ENCODE data around the gene GP5. TPM values are rescaled to one million over a fixed set of nuclear protein-coding genes. Genes with fewer than 3 reads are reported as not detected.

GP5 gene, protein sequence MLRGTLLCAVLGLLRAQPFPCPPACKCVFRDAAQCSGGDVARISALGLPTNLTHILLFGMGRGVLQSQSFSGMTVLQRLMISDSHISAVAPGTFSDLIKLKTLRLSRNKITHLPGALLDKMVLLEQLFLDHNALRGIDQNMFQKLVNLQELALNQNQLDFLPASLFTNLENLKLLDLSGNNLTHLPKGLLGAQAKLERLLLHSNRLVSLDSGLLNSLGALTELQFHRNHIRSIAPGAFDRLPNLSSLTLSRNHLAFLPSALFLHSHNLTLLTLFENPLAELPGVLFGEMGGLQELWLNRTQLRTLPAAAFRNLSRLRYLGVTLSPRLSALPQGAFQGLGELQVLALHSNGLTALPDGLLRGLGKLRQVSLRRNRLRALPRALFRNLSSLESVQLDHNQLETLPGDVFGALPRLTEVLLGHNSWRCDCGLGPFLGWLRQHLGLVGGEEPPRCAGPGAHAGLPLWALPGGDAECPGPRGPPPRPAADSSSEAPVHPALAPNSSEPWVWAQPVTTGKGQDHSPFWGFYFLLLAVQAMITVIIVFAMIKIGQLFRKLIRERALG
- total RNA-seq, result under 1 TPM in 2 of 3 donors, not detected in 1; 0.07 to 0.19 TPM
- long read RNA-seq, donor 1, result 0 reads
- long read RNA-seq, donor 2, result 0 reads

DNA sequence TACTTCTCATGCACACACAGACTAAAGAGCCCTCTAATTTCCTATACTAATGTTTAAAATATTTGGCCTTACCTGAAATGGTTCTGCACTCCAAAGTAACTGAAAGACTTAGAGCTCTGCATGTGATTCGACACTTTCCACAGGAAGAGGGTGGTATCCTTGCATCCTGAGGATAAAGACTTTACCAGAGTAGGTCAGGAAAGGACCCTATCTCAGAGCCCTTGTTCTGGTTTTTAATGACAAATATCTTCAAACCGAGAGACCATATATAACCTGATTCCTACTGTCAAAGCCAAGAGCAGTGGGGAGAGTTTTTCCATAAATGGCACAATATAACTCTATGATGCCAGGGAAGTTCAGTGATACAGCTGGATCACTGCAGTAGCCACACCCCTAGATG is at the start of gene GP5:
Gene GP5, minus strand, starts transcription at position 101 of the 400 bp plus-strand sequence. CDS start 984 bp downstream, outside the sequence.
- intact Hi-C loops (cut with DNase I, micrococcal nuclease), result no loop called here
- TF ChIP-seq, protein P1, sequence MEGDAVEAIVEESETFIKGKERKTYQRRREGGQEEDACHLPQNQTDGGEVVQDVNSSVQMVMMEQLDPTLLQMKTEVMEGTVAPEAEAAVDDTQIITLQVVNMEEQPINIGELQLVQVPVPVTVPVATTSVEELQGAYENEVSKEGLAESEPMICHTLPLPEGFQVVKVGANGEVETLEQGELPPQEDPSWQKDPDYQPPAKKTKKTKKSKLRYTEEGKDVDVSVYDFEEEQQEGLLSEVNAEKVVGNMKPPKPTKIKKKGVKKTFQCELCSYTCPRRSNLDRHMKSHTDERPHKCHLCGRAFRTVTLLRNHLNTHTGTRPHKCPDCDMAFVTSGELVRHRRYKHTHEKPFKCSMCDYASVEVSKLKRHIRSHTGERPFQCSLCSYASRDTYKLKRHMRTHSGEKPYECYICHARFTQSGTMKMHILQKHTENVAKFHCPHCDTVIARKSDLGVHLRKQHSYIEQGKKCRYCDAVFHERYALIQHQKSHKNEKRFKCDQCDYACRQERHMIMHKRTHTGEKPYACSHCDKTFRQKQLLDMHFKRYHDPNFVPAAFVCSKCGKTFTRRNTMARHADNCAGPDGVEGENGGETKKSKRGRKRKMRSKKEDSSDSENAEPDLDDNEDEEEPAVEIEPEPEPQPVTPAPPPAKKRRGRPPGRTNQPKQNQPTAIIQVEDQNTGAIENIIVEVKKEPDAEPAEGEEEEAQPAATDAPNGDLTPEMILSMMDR (IDR thresholded peaks at IDR 0.05), result no peak
- H3K4me1 ChIP-seq (ENCODE audit: low read depth), result peaks cover 34% of the 10 kb centered on the region
- no peak for ATAC-seq
- no peaks in the 10 kb centered on the region for H3K9me3 ChIP-seq
- H3K36me3 ChIP-seq (ENCODE audit: low read depth), result no peaks in the 10 kb centered on the region
- H3K4me3 ChIP-seq, result no peak within 1 kb of the TSS
- DNase-seq, result no peak

DNA sequence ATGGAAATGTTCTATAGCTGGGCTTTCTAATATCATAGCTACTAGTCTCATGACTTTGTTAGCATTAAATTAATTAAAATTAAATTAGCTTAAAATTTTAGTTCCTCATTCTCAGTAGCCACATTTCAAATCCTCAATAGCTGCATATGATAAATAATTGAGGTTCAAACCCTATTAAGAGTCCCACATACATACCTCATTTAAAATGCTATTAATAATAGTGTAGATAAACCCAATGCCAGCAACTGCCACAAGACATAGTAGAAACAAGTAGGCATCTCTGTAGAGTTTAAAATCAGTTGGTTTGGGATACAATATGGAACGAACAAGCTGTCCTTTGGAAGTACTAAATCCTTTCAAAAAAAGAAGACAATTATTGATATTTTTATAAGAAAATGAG is 48.6 kb upstream of the GP5 start:
- no peaks in the 10 kb centered on the region for H3K9me3 ChIP-seq
- intact Hi-C loops (cut with DNase I, micrococcal nuclease), result no loop called here

DNA sequence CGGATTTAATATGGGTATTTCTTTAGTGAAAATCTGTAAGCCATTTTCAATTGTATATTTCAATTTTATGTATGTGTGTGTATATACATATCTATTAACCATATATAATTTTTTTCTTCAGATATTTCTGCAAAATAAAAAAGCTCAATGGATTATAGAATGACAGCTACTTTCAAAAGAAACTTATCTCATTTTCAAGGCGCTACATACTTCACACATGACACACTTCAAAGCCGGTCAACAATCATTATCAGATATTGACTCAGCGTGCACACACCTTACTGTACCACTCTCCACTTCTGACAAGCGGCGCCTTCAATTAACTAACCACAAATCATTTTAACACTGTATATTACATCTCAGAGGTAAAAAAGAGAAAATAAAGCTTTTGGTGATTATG is 48.1 kb upstream of the GP5 start:
- ATAC-seq, result peak; percentile 76
- intact Hi-C loops (cut with DNase I, micrococcal nuclease), result no loop called here
- no peak overlapping the region for H3K4me3 ChIP-seq
- H3K36me3 ChIP-seq (ENCODE audit: low read depth), result no peaks in the 10 kb centered on the region
- peak in 1 of 3 donors; percentile 12 for DNase-seq
- TF ChIP-seq, protein P1 (IDR thresholded peaks at IDR 0.05), result no peak
- no peaks in the 10 kb centered on the region for H3K9me3 ChIP-seq
- no peaks in the 10 kb centered on the region for H3K4me1 ChIP-seq (ENCODE audit: low read depth)

More for the DNA sequence above, 48.6 kb upstream of the GP5 start:
- Histone ChIP-seq H3K4me1 (ENCODE audit: low read depth) (no peaks in the 10 kb centered on the region), H3K36me3 (ENCODE audit: low read depth) (no peaks in the 10 kb centered on the region), H3K4me3 (no peak overlapping the region)
- no peak for DNase-seq
- TF ChIP-seq, protein P1 (IDR thresholded peaks at IDR 0.05), result no peak
- no peak for ATAC-seq

DNA sequence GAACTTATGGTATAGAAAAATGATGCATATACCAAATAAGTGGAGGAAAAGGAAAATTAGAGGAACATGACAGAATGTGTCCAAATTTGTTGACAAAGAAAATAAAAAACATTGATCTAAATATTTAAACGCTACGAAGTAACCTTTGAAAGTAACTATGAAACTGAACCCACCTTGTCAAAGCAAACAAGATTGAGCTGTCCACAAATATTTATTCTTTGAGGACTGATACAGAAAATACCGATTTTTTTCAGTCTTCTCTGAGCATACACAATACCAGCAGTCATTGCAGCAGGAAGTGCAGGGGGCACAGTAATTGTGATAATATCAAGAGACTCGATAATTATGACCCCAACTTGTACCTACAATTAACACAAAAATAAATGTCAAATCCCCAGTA is 47.7 kb upstream of the GP5 start:
- intact Hi-C loops (cut with DNase I, micrococcal nuclease), result no loop called here
- Histone ChIP-seq H3K9me3 (no peaks in the 10 kb centered on the region), H3K4me1 (ENCODE audit: low read depth) (no peaks in the 10 kb centered on the region), H3K36me3 (ENCODE audit: low read depth) (no peaks in the 10 kb centered on the region), H3K4me3 (no peak overlapping the region)
- TF ChIP-seq, protein P1 (IDR thresholded peaks at IDR 0.05), result no peak
- ATAC-seq (no peak), DNase-seq (no peak)

DNA sequence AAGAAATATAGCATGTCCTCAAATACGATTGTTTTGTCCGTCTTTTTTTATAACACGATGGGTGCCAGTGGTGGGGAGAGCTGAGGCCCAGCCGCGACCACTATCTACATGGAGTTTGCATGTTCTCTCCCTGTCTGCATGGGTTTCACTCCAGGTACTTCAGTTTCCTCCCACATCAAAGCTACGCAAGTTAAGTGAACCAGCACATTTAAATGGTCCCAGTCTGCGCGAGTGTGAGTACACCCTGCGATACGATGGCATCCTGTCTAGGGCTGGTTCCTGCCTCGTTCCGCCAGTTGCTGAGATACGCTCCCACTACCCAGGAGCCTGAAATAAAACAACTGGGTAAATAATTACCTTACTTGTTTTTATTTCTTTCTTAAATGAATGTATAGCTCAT is 47.1 kb upstream of the GP5 start:
- intact Hi-C loops (cut with DNase I, micrococcal nuclease), result no loop called here
- no peaks in the 10 kb centered on the region for H3K36me3 ChIP-seq (ENCODE audit: low read depth)
- H3K9me3 ChIP-seq, result no peaks in the 10 kb centered on the region
- no peaks in the 10 kb centered on the region for H3K4me1 ChIP-seq (ENCODE audit: low read depth)
- H3K4me3 ChIP-seq, result no peak overlapping the region
- ATAC-seq, result no peak
- TF ChIP-seq, protein P1 (IDR thresholded peaks at IDR 0.05), result no peak
- no peak for DNase-seq
